Measurements from ENCODE around the gene MAEA. TPM values are rescaled to one million over a fixed set of nuclear protein-coding genes. Genes with fewer than 3 reads are reported as not detected.
A peak's percentile ranks its signal among the peaks of the same experiment; 100 is the strongest.

The MAEA gene
- total and polyA plus RNA-seq, 2 experiments from 2014 or later, result 49.8 to 99.0 TPM

GRCh38 chr4:1294891-1295290, 5.2 kb downstream of the MAEA start:
- Histone ChIP-seq H3F3A (replicated peaks; ENCODE audit: low read depth) (no peaks in the 10 kb centered on the region), H4K20me1 (replicated peaks; ENCODE audit: insufficient read depth) (peaks cover 43% of the 10 kb centered on the region), H3K4me2 (peak overlapping the region; percentile 32; the same call in 1 of the 2 replicates), H3K4me3 (no peak overlapping the region), H3K36me3 (ENCODE audit: insufficient read depth) (no peaks in the 10 kb centered on the region), H2AFZ (no peak overlapping the region), H3K27me3 (ENCODE audit: insufficient read depth) (no peaks in the 10 kb centered on the region), H3K9me2 (ENCODE audit: insufficient read depth) (no peaks in the 10 kb centered on the region), H3K4me1 (ENCODE audit: insufficient read depth) (peaks cover 21% of the 10 kb centered on the region), H3K27ac (ENCODE audit: low read depth) (no peak overlapping the region), H3K79me2 (replicated peaks; ENCODE audit: insufficient read depth) (peaks cover 91% of the 10 kb centered on the region)
- Mint-ChIP-seq H3K27ac (peak overlapping the region; percentile 83; the same call in 1 of the 2 replicates), H3K4me1 (peaks cover 56% of the 10 kb centered on the region), H3K36me3 (ENCODE audit: low read depth) (peaks cover 28% of the 10 kb centered on the region; the same call in 2 of the 3 replicates), H3K9me3 (no peaks in the 10 kb centered on the region), H3K4me3 (no peak overlapping the region), H3K27me3 (ENCODE audit: insufficient read depth, low read depth, poor library complexity) (peaks cover 12% of the 10 kb centered on the region)
- no peak for ATAC-seq
- TF ChIP-seq EZH2 (IDR thresholded peaks at IDR 0.05; ENCODE audit: low read depth, unreplicated experiment) (no peak), CTCF (conservative IDR thresholded peaks at IDR 0.05; ENCODE audit: low read depth in 2 of 2) (no peak), EZH2phosphoT487 (IDR thresholded peaks at IDR 0.05; ENCODE audit: unreplicated experiment) (no peak), NANOG (IDR thresholded peaks at IDR 0.05; ENCODE audit: borderline replicate concordance) (no peak), ZNF462 (CRISPR knock-in tag; IDR thresholded peaks at IDR 0.05) (no peak), REST (IDR thresholded peaks at IDR 0.05; ENCODE audit: unreplicated experiment) (no peak)
- no peak for DNase-seq (ENCODE audit: low spot score)
